ENCODE data around the gene PRKG1.

- TF ChIP-seq CTCF (IDR thresholded peaks at IDR 0.05) (no peak), ZFX (IDR thresholded peaks at IDR 0.05; ENCODE audit: borderline replicate concordance) (no peak)
Observed at GRCh38 chr10:51198170-51198569, 123.9 kb downstream of the PRKG1 start.
